ENCODE results near the gene TMEM132C.

DNA sequence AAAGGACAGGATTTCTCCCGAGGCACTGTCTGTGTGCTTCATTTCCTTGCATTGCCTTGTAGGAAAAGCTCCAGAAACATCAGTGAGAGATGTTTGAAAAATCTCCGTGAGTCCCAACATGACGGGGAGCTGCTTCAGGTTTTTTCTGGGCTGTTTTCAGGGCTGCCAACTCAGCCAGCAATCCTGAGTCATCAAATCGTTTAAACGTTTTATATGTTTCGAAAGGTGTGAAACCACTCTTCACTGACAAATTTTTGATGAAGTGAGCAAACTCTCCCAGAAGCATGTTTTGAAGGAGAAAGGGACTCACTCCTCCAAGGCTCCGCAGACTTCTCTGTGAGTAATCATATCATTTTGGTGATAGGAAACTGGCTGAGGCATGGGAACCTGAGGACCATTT lies 240.5 kb downstream of the TMEM132C start:
- TF ChIP-seq, protein P1, sequence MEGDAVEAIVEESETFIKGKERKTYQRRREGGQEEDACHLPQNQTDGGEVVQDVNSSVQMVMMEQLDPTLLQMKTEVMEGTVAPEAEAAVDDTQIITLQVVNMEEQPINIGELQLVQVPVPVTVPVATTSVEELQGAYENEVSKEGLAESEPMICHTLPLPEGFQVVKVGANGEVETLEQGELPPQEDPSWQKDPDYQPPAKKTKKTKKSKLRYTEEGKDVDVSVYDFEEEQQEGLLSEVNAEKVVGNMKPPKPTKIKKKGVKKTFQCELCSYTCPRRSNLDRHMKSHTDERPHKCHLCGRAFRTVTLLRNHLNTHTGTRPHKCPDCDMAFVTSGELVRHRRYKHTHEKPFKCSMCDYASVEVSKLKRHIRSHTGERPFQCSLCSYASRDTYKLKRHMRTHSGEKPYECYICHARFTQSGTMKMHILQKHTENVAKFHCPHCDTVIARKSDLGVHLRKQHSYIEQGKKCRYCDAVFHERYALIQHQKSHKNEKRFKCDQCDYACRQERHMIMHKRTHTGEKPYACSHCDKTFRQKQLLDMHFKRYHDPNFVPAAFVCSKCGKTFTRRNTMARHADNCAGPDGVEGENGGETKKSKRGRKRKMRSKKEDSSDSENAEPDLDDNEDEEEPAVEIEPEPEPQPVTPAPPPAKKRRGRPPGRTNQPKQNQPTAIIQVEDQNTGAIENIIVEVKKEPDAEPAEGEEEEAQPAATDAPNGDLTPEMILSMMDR (IDR thresholded peaks at IDR 0.05), result no peak
- no peak for TF ChIP-seq POLR2A (IDR thresholded peaks at IDR 0.05)

Measured in heart left ventricle (tissue), 13 donors.